CD4-positive, alpha-beta T cell treated with Interleukin-17A for 4 hours (primary cell): ENCODE data around the gene NUP133.
"Not testable (repeated sequence)": the region's sequence is repeated elsewhere in the genome, so short reads cannot be mapped to it uniquely, and the experiment has no call there.

Source experiments
- DNase-seq: peaks from one replicate; pipeline ENCODE4 v3.0.0-alpha.2; 2020; ENCODE audit warnings: mixed read lengths

The NUP133 gene

GRCh38 chr1:229508823-229509337, 739 bp upstream of the NUP133 start:
- no peak for DNase-seq

- DNase-seq = no peak
These were observed 639 bp downstream of the NUP133 start for GRCh38 chr1:229507502-229507901.

- DNase-seq = no peak
These were observed 1.5 kb downstream of the NUP133 start for GRCh38 chr1:229506633-229507032.

GRCh38 chr1:229495782-229496181, 12.4 kb downstream of the NUP133 start:
- no peak for DNase-seq

GRCh38 chr1:229487181-229487580, 21.0 kb downstream of the NUP133 start:
- DNase-seq = no peak

- DNase-seq = no peak
These were observed 22.8 kb downstream of the NUP133 start for GRCh38 chr1:229485318-229485717.

- no peak for DNase-seq
These were observed 25.6 kb downstream of the NUP133 start for GRCh38 chr1:229482511-229482910.

- DNase-seq = no peak
These were observed 27.6 kb downstream of the NUP133 start for GRCh38 chr1:229480495-229480894.

GRCh38 chr1:229479660-229480399, 28.3 kb downstream of the NUP133 start:
- no peak for DNase-seq

- DNase-seq = no peak
These were observed 29.3 kb downstream of the NUP133 start for GRCh38 chr1:229478852-229479251.

- DNase-seq = not testable (repeated sequence)
These were observed 32.3 kb downstream of the NUP133 start for GRCh38 chr1:229475859-229476258.

- DNase-seq = no peak
These were observed 33.6 kb downstream of the NUP133 start for GRCh38 chr1:229474509-229474908.

GRCh38 chr1:229471175-229471574, 37.0 kb downstream of the NUP133 start:
- no peak for DNase-seq

- DNase-seq = no peak
These were observed 37.6 kb downstream of the NUP133 start for GRCh38 chr1:229470406-229471043.

GRCh38 chr1:229466887-229467286, 41.3 kb downstream of the NUP133 start:
- DNase-seq = no peak

GRCh38 chr1:229464672-229465071, 43.5 kb downstream of the NUP133 start:
- no peak for DNase-seq

- no peak for DNase-seq
These were observed 47.0 kb downstream of the NUP133 start for GRCh38 chr1:229461032-229461668.

- DNase-seq = no peak
These were observed 48.3 kb downstream of the NUP133 start for GRCh38 chr1:229459815-229460214.

- DNase-seq = no peak
These were observed 50.7 kb downstream of the NUP133 start for GRCh38 chr1:229457436-229457835.

GRCh38 chr1:229456016-229456415, 52.1 kb downstream of the NUP133 start:
- no peak for DNase-seq

GRCh38 chr1:229454056-229454455, 54.1 kb downstream of the NUP133 start:
- DNase-seq = no peak

- DNase-seq = no peak
These were observed 55.0 kb downstream of the NUP133 start for GRCh38 chr1:229452956-229453801.

- DNase-seq = no peak
These were observed 59.3 kb downstream of the NUP133 start for GRCh38 chr1:229448845-229449244.
